Skeletal muscle satellite cell (primary cell): ENCODE results near the gene APC2.
A peak's percentile ranks its signal among the peaks of the same experiment; 100 is the strongest.

Source experiments
- H3K27me3 ChIP-seq: 2 replicates; pipeline ENCODE4 v1.7.0; 2013; ENCODE audit warnings: low read length; ENCODE audit not compliant: control insufficient read depth, insufficient read depth
- H3K36me3 ChIP-seq: 2 replicates; pipeline ENCODE4 v1.7.0; 2013; ENCODE audit warnings: mild to moderate bottlenecking, control low read depth, low read length; ENCODE audit not compliant: insufficient read depth
- H3K4me1 ChIP-seq: 2 replicates; pipeline ENCODE4 v1.7.0; 2013; ENCODE audit warnings: low read length; ENCODE audit not compliant: control insufficient read depth, insufficient read depth
- H3K4me2 ChIP-seq: 2 replicates; pipeline ENCODE4 v1.7.0; 2013; ENCODE audit warnings: mild to moderate bottlenecking, low read length
- H3K4me3 ChIP-seq: 2 replicates; pipeline ENCODE4 v1.7.0; 2013; ENCODE audit warnings: low read length
- H3K9ac ChIP-seq: 2 replicates; pipeline ENCODE4 v1.7.0; 2013; ENCODE audit warnings: mild to moderate bottlenecking, low read depth, low read length, moderate library complexity
- H3K9me3 ChIP-seq: replicated peaks from 2 replicates; pipeline ENCODE4 v1.7.0; 2013; ENCODE audit warnings: mild to moderate bottlenecking, control low read depth, low read length

Gene APC2

GRCh38 chr19:1445932-1446712, 3.8 kb upstream of the APC2 start:
- Histone ChIP-seq H3K27me3 (peaks cover 43% of the 10 kb centered on the region), H3K9ac (no peak overlapping the region), H3K4me2 (peak overlapping the region; percentile 49), H3K36me3 (peaks cover 20% of the 10 kb centered on the region), H3K4me1 (peaks cover 12% of the 10 kb centered on the region), H3K4me3 (no peak overlapping the region), H3K9me3 (no peaks in the 10 kb centered on the region)

- H3K4me3 ChIP-seq, result no peak overlapping the region
- H3K4me1 ChIP-seq, result peaks cover 12% of the 10 kb centered on the region
- H3K4me2 ChIP-seq, result no peak overlapping the region
- H3K9ac ChIP-seq, result no peak overlapping the region
- peaks cover 12% of the 10 kb centered on the region for H3K36me3 ChIP-seq
- H3K9me3 ChIP-seq, result no peaks in the 10 kb centered on the region
- peaks cover 50% of the 10 kb centered on the region for H3K27me3 ChIP-seq
These were observed 3.0 kb upstream of the APC2 start for GRCh38 chr19:1446713-1447481.

- Histone ChIP-seq H3K9me3 (no peaks in the 10 kb centered on the region), H3K9ac (no peak overlapping the region), H3K4me3 (no peak overlapping the region), H3K4me2 (no peak overlapping the region), H3K4me1 (peaks cover 16% of the 10 kb centered on the region), H3K36me3 (peaks cover 6% of the 10 kb centered on the region), H3K27me3 (peaks cover 56% of the 10 kb centered on the region)
These were observed 2.4 kb upstream of the APC2 start for GRCh38 chr19:1447504-1447903.

- peaks cover 16% of the 10 kb centered on the region for H3K4me1 ChIP-seq
- no peak overlapping the region for H3K4me3 ChIP-seq
- H3K27me3 ChIP-seq, result peaks cover 61% of the 10 kb centered on the region
- peaks cover 2% of the 10 kb centered on the region for H3K36me3 ChIP-seq
- H3K4me2 ChIP-seq, result no peak overlapping the region
- H3K9ac ChIP-seq, result no peak overlapping the region
- H3K9me3 ChIP-seq, result no peaks in the 10 kb centered on the region
These were observed 2.0 kb upstream of the APC2 start for GRCh38 chr19:1447944-1448343.

GRCh38 chr19:1450735-1451731, 1.1 kb downstream of the APC2 start:
- no peaks in the 10 kb centered on the region for H3K9me3 ChIP-seq
- H3K27me3 ChIP-seq, result peaks cover 86% of the 10 kb centered on the region
- H3K4me2 ChIP-seq, result no peak overlapping the region
- H3K9ac ChIP-seq, result no peak overlapping the region
- no peaks in the 10 kb centered on the region for H3K36me3 ChIP-seq
- H3K4me1 ChIP-seq, result peaks cover 19% of the 10 kb centered on the region
- no peak overlapping the region for H3K4me3 ChIP-seq

GRCh38 chr19:1451916-1452801, 2.2 kb downstream of the APC2 start:
- no peaks in the 10 kb centered on the region for H3K36me3 ChIP-seq
- H3K27me3 ChIP-seq, result peaks cover 88% of the 10 kb centered on the region
- H3K9me3 ChIP-seq, result no peaks in the 10 kb centered on the region
- H3K9ac ChIP-seq, result no peak overlapping the region
- no peak overlapping the region for H3K4me3 ChIP-seq
- no peak overlapping the region for H3K4me2 ChIP-seq
- peaks cover 13% of the 10 kb centered on the region for H3K4me1 ChIP-seq

GRCh38 chr19:1452802-1453524, 3.0 kb downstream of the APC2 start:
- Histone ChIP-seq H3K4me2 (peak overlapping the region; percentile 8), H3K9ac (no peak overlapping the region), H3K36me3 (no peaks in the 10 kb centered on the region), H3K9me3 (no peaks in the 10 kb centered on the region), H3K4me1 (peaks cover 13% of the 10 kb centered on the region), H3K4me3 (no peak overlapping the region), H3K27me3 (peaks cover 83% of the 10 kb centered on the region)

- Histone ChIP-seq H3K36me3 (no peaks in the 10 kb centered on the region), H3K4me2 (peak overlapping the region; percentile 8), H3K27me3 (peaks cover 83% of the 10 kb centered on the region), H3K9me3 (no peaks in the 10 kb centered on the region), H3K4me1 (peaks cover 13% of the 10 kb centered on the region), H3K4me3 (no peak overlapping the region), H3K9ac (no peak overlapping the region)
These were observed 3.8 kb downstream of the APC2 start for GRCh38 chr19:1453525-1454364.

- Histone ChIP-seq H3K4me2 (no peak overlapping the region), H3K4me1 (peaks cover 13% of the 10 kb centered on the region), H3K4me3 (no peak overlapping the region), H3K9me3 (no peaks in the 10 kb centered on the region), H3K27me3 (peaks cover 72% of the 10 kb centered on the region), H3K36me3 (no peaks in the 10 kb centered on the region), H3K9ac (no peak overlapping the region)
These were observed 5.0 kb downstream of the APC2 start for GRCh38 chr19:1455002-1455335.
